Left forelimb (tissue), 1 donor: ENCODE data around the gene VTN.
A peak's percentile ranks its signal among the peaks of the same experiment; 100 is the strongest.

Source experiments
- DNase-seq: peaks from one replicate; pipeline ENCODE4 v3.0.0-alpha.2; 2018; ENCODE audit warnings: low spot score

Gene VTN, protein sequence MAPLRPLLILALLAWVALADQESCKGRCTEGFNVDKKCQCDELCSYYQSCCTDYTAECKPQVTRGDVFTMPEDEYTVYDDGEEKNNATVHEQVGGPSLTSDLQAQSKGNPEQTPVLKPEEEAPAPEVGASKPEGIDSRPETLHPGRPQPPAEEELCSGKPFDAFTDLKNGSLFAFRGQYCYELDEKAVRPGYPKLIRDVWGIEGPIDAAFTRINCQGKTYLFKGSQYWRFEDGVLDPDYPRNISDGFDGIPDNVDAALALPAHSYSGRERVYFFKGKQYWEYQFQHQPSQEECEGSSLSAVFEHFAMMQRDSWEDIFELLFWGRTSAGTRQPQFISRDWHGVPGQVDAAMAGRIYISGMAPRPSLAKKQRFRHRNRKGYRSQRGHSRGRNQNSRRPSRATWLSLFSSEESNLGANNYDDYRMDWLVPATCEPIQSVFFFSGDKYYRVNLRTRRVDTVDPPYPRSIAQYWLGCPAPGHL

DNA sequence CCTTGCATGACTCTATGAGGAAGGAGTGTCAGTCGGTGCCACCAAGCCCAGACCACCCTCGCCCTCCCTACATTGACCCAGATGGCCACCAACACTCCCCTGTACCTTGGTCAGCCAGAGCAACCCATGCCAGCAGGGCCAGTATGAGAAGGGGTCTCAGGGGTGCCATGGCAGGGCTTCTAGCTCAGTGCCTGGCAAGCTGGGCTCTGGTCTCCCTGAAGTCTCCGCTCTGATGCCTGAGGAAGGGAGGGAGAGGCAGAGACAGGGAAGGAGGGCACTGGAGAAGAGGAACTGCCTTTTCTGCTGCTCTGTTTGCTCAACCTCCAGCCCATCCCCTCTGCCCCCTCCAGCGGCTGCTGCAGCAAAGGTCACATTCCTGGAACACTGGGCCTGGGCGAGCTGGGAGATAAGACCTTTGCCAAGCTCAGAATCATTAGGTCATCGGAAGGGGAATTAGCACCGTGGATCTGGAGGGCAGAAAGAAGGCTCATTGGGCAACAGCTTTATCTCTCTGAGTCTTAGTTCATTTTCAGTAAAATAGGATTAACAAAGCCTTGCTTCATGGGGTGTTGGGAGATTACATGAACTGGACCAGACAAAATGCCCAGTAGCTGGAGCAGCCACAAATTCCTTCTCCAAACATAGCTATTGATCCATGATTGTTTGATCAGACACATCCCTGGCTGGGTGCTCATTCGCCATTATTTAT, at the start of gene VTN:
Gene VTN, minus strand, starts transcription at position 273 of the 709 bp plus-strand sequence. Its CDS starts 104 bp downstream, at position 169.
- no peak for DNase-seq

DNA sequence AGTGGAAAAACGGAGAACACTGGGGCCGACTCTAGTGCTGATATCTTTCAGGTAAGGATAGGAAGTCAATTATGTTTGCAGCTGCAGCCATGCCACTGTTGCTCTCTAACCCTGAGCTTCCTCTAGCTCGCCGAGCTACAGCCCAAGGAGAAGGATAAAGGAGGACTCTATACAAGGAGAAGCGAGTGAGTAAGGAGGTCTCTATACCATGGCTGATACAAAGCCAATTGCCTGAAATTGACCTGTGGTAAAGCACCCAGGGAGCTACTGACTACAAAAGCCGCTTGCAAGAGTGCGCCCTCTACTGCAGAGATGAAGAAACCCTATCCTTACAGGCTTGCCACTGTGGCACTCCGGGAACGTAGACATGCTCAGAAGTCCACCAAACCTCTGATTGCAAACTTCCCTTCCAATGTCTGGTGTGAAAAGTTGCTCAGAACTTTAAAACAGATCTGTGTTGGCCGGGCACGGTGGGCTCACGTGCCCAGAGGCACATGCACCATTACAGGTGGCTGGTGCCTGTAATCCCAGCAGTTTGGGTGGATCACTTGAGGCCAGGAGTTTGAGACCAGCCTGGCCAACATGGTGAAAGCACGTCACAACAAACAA, 46.7 kb upstream of the VTN start:
- no peak for DNase-seq

DNA sequence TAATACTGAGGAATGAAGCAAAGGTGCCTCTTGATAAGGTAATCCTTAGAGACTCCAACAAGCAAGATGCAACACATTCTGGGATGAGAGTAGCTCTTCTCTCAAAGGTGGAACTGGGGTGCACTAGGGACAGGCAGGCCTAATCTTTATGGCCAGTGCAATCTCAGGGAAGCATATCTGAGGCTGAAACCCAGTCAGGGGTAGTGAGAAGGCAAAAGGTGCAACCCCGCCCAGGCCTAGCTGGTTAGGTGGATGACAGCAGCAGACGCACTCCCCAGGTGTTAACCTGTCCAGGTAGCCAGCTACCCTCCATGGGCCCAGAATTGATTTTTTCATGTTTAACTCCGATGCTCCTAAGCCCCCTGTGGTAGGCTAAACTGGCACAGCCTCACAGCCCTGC, 45.8 kb upstream of the VTN start:
- DNase-seq = no peak

DNA sequence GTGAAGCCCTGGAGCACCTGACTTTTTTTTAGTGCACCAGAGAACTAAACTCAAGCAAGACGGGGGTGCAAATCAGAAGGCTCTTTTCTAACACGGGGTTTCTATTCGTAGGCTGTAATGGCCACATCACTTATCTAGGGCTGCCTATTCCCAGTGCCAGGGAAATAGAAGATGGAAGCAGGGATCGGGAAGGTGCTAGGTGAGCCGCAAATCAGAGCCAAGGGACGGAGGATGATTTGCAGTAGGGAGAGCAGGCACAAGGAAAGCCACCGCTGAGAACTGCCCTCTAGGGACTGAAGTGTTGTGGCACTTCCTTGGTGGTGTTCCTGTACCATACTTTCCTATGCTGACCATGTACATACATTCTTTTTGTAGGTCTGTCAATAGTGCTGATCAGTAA, 43.7 kb upstream of the VTN start:
- DNase-seq = no peak

DNA sequence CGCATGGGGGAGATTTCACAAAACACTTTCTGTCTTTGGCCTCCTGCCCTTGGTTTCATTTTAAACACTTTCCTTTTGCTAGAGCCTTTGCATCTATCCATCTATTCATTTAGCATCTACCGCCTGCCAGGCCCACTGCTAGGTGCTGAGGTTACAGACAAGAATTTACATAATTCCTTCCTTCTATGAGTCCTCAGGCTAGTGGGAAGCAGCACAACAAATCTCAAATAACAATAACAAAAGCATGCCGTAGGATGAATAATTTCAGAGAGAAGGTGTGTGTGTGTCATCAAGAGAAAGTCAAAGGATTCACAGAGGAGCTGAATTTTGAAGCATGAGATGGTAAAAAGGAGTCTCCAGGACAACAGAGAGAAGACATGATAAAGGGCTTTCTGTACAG, 42.0 kb upstream of the VTN start:
- DNase-seq = no peak

DNA sequence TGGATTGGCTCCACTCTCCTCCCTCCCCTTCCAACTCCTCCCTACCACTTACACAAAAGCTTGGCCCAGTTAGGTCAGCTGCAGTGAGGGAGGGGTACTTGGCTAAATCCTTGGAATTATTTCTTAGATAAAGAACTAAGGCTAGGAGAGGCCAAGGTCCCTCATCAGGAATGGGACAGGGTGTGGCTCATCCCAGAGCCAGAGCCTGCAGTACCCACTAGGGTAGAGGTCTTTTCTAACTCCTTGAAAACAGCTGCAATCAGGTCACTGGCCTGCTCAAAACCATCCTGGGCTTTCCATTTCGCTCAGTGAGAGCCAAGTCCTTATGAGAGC, 37.8 kb upstream of the VTN start:
- DNase-seq = no peak

DNA sequence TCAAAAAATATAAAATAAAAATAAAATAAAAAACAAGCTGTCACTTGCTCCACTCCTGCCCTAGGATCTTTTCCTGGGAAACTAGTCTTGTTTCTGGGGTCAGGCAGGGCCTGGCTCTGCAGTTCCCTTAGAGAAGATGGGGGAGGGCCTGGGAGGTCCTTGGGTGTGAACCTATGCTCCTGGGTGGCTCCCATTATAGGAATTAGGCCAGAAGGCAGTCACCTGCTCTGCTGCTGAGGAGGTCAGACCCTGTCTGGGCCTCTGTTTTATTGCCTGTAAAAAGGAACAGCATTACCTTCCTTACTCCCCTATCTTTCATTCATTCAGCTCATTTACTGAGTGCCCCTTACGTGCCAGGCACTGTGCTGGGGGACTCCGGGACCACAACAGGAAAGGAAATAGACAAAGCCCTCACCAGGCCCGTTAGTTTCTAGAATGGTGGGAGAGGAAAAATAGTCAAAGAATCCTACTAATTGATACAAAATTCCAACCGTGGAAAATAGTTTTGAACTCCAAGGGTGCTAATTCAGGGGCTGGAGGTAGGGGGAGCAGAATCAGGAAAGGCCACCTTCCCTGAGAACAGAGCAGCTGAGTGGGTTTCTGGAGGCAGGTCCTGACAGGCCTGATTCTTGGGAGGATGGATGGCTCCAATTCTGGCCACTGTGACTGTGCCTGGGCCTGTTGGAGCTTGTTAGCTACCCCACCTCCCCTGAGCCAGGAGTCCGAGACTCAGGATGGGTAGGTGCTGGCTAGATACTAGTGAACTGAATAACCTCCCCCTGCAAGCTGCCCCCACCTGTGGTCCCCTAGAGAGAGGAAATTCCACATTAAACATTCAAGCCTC, 37.2 kb upstream of the VTN start:
- DNase-seq = no peak

DNA sequence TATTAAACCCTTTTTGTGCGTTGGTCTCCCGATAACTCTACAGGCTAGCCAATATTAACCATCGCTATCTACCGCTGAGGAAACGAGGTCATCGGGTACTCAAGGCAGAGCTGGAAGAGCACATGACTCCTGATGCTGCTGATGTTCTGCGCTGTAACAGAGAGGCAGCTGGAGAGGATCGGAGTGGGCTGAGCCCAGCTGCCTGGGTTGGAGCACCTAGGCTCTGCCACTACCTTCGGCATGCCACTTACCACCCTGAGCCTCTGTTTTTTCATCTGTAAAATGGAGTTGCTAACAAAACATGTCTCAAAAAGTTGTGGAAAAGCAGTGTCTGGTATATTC, 36.3 kb upstream of the VTN start:
- no peak for DNase-seq

DNA sequence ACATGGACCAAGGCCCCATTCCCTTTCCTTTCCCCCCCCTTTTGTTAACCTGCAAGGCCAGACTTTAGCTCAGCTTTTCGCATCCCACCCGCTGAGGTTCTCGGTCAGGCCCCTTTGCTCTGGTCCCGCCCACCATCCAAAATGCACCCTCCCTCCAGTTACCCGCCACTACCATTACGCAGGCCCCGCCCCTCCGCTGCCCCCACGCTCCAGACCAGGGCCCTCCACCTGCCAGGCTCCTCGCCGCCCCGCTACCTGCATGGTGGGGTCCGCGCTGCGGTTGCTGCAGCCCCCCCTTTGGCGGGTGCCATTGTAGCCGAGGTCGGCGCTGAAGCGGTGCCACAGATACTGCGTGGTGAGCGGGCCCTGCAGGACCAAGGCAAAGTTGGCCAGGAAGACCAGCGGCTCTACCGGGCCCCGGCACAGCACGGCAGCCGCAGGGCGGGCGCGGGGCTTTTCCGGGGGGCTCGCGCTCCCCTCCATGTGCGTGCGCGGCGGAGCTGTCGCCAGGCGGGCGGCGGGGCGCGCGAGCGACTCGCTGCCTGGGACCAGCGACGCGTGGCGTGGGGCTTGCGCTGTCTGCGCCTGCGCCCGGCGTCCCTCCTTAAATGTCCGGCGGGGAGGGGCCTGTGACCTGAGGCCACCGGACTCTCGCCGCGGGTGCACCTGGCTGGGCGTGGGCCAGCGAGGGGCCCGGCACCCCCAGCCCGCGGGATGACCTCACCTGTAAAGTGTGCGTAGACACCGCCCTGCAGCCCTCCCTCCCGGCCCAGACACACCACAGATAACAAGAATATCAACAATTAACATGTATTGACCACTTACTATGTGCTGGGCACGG, 35.7 kb upstream of the VTN start, which contains the start of gene SLC46A1:
Gene SLC46A1, minus strand, starts transcription at position 581 of the 841 bp plus-strand sequence. Its CDS starts 98 bp downstream, at position 483.
- DNase-seq = peak; percentile 78

DNA sequence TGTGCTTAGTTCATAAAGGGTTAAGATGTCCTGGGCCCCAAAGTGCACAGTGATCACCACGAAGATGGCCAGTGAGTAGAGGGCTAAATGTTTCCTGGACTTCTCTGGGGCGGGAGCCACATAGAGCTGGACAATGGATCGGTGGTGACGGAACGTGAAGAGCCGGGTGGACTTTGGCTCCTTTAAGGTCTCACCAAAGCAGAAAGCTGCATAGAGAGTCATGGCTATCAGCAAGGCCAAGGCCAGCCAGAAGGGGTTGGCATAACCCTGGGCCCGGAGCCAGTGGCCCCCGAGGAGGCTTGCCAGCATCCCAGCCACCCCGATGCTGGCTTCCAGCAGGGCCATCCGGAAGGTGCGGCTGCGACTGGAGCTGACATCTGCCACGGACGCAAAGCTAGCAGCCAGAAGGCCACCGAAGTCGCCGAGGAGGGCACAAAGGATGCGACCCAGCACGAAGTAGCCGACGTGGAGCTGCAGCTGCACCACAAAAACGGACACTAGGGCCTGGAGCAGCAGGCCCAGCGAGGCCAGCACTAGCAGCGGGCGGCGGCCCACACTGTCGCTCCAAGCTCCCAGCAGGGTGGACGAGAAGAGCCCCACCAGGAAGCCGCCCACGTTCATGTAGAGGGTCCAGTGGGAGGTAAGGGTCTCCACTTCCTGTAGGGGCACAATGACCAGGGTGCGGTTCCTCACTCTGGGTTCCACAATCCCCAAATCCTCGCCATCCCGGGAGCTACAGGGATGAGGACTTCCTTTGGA, 34.9 kb upstream of the VTN start:
- no peak for DNase-seq

DNA sequence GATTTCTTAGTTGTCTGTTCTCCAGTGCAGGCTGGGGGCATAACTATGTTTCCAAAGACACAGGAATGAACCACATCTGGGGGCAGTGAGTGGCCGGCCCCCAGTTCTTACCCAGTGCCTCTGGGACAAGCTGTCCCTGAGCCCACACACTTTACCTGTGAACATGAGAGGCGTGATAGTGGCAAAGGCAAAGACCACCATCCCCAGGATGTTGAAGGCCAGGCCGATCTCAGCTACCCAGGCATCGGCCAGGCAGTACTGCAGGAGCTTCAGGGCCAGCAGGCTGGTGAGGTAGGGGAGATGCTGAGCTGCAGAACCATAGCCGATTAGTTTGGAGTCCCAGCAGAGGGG, 34.3 kb upstream of the VTN start:
- no peak for DNase-seq

DNA sequence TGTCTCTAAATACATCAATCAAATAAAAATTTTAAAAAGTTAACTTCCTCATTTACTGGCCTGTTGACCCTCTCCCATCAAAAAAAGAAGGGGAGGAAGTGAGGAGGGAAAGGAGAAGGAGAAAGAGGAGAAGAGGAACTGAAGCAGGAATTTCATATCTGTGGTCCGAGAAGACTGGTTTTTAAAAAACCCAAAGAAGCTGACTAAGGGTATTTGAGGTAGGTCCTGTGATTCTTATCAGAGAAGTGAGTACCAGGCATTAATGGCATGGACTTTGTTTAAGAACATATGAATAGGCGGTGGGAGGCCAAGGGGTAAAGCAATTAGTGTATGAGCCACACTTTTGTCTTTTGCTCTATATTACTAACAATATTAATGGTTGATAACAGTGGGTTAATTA, 33.9 kb upstream of the VTN start:
- no peak for DNase-seq

DNA sequence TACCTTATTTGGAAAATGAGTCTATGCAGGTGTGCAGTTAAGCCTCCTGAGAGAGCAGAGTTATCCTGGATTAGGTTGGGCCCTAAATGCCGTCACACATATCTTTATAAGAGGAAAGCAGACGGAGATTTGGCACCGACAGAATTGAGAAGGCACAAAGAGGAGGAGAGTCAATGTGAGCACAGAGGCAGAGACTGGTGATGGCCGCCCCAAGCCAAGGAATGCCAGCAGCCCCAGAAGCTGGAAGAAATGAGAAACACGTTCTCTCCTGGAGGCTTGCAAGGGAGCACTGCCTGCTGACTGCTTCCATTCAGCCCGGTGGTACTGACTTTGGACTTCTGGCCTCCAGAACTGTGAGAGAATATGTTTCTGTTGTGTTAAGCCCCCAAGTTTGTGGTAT, 32.7 kb upstream of the VTN start:
- DNase-seq = no peak

DNA sequence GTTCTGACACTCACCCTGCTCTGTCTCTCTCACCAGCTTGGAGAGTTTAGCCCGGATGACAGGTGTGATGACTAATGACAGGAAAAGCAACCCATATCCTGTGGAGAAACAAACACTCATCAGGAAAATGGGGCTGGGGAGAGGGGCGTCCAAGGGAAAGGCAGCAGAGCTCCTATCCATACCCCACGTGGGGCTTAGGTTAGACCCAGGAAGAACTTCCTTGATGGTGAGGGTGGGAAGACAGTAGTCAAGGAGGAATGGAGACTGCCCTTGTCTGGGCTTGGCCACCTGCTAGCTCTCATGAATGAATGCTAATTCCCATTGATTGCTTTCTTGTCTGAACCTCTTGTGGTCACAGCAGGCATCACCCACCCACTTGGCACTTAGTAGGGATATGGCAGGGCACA, 32.1 kb upstream of the VTN start:
- DNase-seq = no peak

DNA sequence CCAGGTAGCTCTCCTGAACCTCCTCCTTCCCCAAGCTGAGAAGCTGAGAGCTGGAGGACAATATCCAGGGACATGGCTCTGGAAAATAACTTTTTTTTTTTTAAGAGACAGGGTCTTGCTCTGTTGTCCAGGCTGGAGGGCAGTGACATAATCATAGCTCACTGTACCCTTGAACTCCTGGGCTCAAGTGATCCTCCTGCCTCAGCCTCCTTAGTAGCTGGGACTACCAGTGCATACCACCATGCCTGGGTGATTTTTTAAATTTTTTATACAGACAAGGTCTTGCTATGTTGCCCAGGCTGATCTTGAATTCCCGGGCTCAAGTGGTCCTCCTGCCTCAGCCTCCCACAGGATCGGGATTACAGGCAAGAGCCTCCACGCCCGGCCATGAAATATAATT, 29.7 kb upstream of the VTN start:
- DNase-seq = no peak

DNA sequence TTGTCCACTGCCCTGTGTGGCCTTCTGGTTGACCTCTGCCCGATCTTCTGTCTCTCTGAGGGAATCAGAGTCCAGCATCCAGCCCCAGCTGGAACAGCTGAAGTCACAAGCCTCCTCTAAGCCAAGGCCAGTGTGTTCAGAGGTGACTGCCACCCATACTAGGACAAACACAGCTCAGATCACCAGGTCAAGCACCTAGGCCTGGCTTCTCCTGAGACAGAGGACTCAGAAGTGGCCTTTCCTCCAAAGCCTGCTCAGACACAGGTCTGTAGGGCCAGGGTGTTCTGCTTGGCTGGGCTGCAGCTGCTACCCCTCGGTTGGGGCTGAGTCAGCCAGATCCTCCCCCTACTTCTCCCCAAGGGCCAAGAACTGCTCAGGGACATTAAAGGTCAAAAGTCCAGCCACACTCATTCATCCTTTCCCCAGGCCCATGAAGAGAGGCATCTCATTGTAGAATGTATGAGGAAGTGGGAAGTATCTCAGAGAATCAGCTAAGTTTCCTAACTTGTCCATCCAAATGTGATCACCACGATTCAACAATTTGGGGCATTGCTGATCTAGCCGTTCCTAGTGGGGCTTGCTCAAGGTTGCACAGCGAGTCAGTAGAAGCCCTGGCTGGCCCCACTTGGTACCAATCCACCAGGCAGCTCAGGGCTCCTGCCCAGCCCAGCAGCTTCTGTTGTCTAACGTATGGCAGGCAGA, 28.3 kb upstream of the VTN start:
- DNase-seq = no peak

DNA sequence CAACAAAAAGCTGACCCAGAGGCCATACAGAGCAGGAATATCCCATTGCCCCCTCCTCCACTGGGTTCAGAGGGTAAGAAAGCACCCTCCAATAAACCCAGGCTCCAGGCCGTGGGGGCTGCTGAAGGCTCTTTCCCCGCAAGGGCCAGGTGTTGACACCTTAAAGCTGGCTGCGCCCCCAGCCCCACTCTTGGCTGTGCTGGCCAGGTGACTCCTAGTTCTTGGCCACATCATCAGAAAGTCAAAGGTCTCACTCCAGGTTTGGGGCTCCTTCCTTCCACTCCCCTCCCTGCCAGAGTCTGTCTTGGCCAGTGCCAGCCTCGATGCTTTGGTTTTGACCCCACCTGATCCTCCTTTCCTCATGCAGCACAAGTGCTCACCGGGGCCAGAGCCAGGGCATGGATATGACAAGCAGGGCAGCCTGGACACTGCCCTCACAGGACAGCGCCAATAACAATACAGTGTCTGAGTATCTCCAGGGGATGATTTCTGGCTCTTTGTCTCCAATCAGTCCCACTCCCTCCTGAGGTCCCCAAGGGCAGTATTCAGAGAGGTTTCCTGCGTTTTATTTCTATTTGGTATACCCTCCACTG, 27.7 kb upstream of the VTN start:
- DNase-seq = no peak

DNA sequence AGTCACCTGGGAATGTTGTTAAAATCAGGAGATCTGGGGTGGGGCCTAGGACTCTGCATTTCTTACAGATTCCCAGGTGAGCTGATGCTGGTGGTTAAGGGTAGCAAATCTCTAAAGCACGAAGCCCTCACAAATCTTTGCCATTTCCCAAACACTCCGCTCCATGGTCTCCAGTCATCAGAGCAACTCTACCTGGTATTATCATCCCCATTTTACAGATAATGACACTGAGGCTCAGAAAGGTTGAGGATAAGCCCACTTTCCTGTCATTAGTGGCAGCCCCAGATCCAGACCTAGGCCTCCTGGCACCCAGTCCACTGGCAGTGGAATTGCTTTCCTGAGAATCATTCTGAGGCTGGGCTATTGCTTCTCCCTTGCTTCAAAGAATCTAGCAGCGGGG, 27.2 kb upstream of the VTN start:
- no peak for DNase-seq

DNA sequence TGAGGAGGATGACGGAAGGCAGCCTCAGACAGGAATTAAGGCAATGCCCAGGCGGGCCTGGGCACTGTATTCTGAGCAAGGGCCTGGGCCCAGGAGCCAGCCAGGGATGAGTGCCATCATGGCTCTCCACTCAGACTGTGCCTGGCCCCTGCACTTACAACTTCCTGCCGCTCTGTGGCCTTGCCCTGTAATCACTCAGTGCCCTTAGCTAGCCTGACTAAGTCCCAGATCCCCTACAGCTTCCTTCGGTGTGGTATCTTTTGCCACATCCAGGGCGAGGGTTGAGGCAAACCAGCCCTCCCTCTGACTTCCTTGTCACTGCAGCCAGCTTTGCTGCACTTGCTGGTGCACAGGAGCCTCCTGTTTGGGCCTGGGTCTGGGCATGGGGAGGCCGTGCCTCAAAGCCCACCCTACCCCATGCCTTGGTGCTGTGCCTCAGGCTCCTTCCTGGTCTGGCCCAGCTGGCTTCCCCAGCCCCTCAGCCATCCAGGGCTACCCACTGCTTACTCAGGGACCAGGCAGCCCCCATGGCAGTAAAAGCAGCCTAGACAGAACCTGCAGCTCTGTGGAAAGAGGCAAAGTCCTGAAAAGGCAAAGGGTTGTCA, 26.6 kb upstream of the VTN start:
- DNase-seq = no peak
